Upper lobe of right lung (tissue), 1 donor: ENCODE results near the gene ZNF138. TPM values are rescaled to one million over a fixed set of nuclear protein-coding genes. Genes with fewer than 3 reads are reported as not detected.

ENCODE experiments used
- ATAC-seq: fragments of 200-7000 bp; cut with Tn5 transposase; one replicate; pipeline ENCODE4 v1.9.1; 2020; ENCODE audit warnings: mild to moderate bottlenecking, moderate library complexity
- DNase-seq: peaks from one replicate; pipeline ENCODE4 v3.0.0-alpha.2; 2020
- H3K27ac ChIP-seq: fragments of 200-600 bp; one replicate; pipeline ENCODE4 v1.8.0; 2022
- H3K27me3 ChIP-seq: fragments of 200-600 bp; one replicate; pipeline ENCODE4 v1.8.0; 2022; ENCODE audit warnings: mild to moderate bottlenecking
- H3K36me3 ChIP-seq: fragments of 200-600 bp; one replicate; pipeline ENCODE4 v1.8.0; 2022
- H3K4me1 ChIP-seq: fragments of 200-600 bp; one replicate; pipeline ENCODE4 v1.8.0; 2022
- H3K4me3 ChIP-seq: fragments of 200-600 bp; one replicate; pipeline ENCODE4 v1.8.0; 2022; ENCODE audit warnings: mild to moderate bottlenecking
- H3K9me3 ChIP-seq: fragments of 200-600 bp; one replicate; pipeline ENCODE4 v1.8.0; 2022
- CTCF ChIP-seq: fragments of 200-600 bp; IDR thresholded peaks from one replicate; pipeline ENCODE4 v1.8.0; 2022; ENCODE audit warnings: antibody characterized with exemption
- intact Hi-C: fragments of 100-400 bp; cut with DNase I; formaldehyde crosslinking; loops from one replicate; pipeline ENCODE4 v1.11.0; 2022
- long read RNA-seq: library from polyadenylated mRNA; unstranded; transcript quantifications from one replicate; pipeline ENCODE4 v2.0.0, GENCODE V29; 2021
- total RNA-seq: library from RNA; stranded (reverse); fragmentation: NEBNext Ultra II Directional; extraction: Animal tissue kit (Norgen Biotek cat#: 25700); gene quantifications from one replicate; pipeline ENCODE4 v1.2.1, GENCODE V29; 2021
- donor health status: DM: no; HTN: yes; CAD: no; lungs with severe emphysema.

ZNF138 gene
- 5.2 TPM for total RNA-seq
- long read RNA-seq, partial matches to known transcripts = 0 of 7 reads
- long read RNA-seq, other reads (novel, unspliced or antisense) = 2 of 7 reads

- Histone ChIP-seq H3K27me3 (no peaks in the 10 kb centered on the region), H3K4me3 (peak within 1 kb of the TSS; percentile 77), H3K4me1 (peaks cover 8% of the 10 kb centered on the region), H3K27ac (peak within 1 kb of the TSS; percentile 83), H3K9me3 (no peaks in the 10 kb centered on the region), H3K36me3 (peaks cover 3% of the 10 kb centered on the region)
- intact Hi-C loops = no loop called here
- ATAC-seq (peak; percentile 100), DNase-seq (peak; percentile 96)
- TF ChIP-seq CTCF = no peak
Measured at GRCh38 chr7:64794171-64794844, at the start of gene ZNF138. Gene ZNF138, plus strand, starts transcription at chr7:64794428. Its CDS starts 141 bp downstream, at chr7:64794569.

- DNase-seq (no peak), ATAC-seq (no peak)
- Histone ChIP-seq H3K4me3 (no peak overlapping the region), H3K27me3 (no peaks in the 10 kb centered on the region), H3K36me3 (no peaks in the 10 kb centered on the region), H3K4me1 (no peaks in the 10 kb centered on the region), H3K27ac (no peak overlapping the region), H3K9me3 (no peaks in the 10 kb centered on the region)
- intact Hi-C loops = no loop called here
- no peak for TF ChIP-seq CTCF
Measured at GRCh38 chr7:64744680-64745079, 49.5 kb upstream of the ZNF138 start.

GRCh38 chr7:64747802-64748201 lies 46.4 kb upstream of the ZNF138 start:
- Histone ChIP-seq H3K4me3 (no peak overlapping the region), H3K9me3 (no peaks in the 10 kb centered on the region), H3K27me3 (no peaks in the 10 kb centered on the region), H3K27ac (no peak overlapping the region), H3K4me1 (no peaks in the 10 kb centered on the region), H3K36me3 (no peaks in the 10 kb centered on the region)
- TF ChIP-seq CTCF = no peak
- intact Hi-C loops = no loop called here
- ATAC-seq = no peak
- no peak for DNase-seq

GRCh38 chr7:64753032-64753431 lies 41.2 kb upstream of the ZNF138 start:
- Histone ChIP-seq H3K4me3 (no peak overlapping the region), H3K4me1 (no peaks in the 10 kb centered on the region), H3K9me3 (no peaks in the 10 kb centered on the region), H3K27ac (no peak overlapping the region), H3K27me3 (no peaks in the 10 kb centered on the region), H3K36me3 (no peaks in the 10 kb centered on the region)
- DNase-seq (no peak), ATAC-seq (no peak)
- no peak for TF ChIP-seq CTCF
- intact Hi-C loops = no loop called here

GRCh38 chr7:64755865-64756264 lies 38.4 kb upstream of the ZNF138 start:
- no peak for ATAC-seq
- no peak for TF ChIP-seq CTCF
- Histone ChIP-seq H3K36me3 (no peaks in the 10 kb centered on the region), H3K9me3 (no peaks in the 10 kb centered on the region), H3K4me1 (no peaks in the 10 kb centered on the region), H3K27ac (no peak overlapping the region), H3K4me3 (no peak overlapping the region), H3K27me3 (no peaks in the 10 kb centered on the region)
- no peak for DNase-seq
- intact Hi-C loops = no loop called here
